ENCODE data around the gene KCNRG. TPM values are rescaled to one million over a fixed set of nuclear protein-coding genes. Genes with fewer than 3 reads are reported as not detected.
A peak's percentile ranks its signal among the peaks of the same experiment; 100 is the strongest.

KCNRG gene
- 1.3 and 1.9 TPM in 2 replicates for polyA plus RNA-seq (2011; rRNA removed)
- polyA minus RNA-seq (2011; rRNA and poly(A)+ RNA removed) = 0.82 and 5.6 TPM in 2 replicates

DNA sequence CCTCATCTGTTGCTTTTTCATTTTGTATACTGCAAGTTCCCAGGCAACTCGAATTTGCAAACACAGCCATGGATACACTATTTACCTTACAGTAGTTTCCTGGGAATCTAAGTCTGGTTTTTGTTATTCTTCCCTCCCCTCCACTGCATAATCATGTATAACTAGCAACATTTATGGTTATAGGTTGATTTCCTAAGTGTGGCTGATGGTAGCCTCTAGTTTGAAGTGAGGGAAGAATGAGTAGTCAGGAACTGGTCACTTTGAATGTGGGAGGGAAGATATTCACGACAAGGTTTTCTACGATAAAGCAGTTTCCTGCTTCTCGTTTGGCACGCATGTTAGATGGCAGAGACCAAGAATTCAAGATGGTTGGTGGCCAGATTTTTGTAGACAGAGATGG, at the start of gene KCNRG:
Gene KCNRG, plus strand, starts transcription at position 187 of the 400 bp plus-strand sequence. Its CDS starts 50 bp downstream, at position 237.
- CTCF ChIA-PET = interaction anchor here (1.0 kb wide), 1 partner anchor 18 kb away, joined by 3 read pairs; the partner anchor contains the start of gene TRIM13
- Histone ChIP-seq H3K27me3 (ENCODE audit: control insufficient read depth, insufficient read depth, low read length) (no peaks in the 10 kb centered on the region), H3K4me3 (ENCODE audit: low read depth, low read length) (no peak within 1 kb of the TSS), H3K36me3 (ENCODE audit: control insufficient read depth, insufficient read depth, low read length) (peaks cover 3% of the 10 kb centered on the region)
- no peak for DNase-seq (ENCODE audit: low read depth)
- TF ChIP-seq, protein P1, sequence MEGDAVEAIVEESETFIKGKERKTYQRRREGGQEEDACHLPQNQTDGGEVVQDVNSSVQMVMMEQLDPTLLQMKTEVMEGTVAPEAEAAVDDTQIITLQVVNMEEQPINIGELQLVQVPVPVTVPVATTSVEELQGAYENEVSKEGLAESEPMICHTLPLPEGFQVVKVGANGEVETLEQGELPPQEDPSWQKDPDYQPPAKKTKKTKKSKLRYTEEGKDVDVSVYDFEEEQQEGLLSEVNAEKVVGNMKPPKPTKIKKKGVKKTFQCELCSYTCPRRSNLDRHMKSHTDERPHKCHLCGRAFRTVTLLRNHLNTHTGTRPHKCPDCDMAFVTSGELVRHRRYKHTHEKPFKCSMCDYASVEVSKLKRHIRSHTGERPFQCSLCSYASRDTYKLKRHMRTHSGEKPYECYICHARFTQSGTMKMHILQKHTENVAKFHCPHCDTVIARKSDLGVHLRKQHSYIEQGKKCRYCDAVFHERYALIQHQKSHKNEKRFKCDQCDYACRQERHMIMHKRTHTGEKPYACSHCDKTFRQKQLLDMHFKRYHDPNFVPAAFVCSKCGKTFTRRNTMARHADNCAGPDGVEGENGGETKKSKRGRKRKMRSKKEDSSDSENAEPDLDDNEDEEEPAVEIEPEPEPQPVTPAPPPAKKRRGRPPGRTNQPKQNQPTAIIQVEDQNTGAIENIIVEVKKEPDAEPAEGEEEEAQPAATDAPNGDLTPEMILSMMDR (IDR thresholded peaks at IDR 0.05; ENCODE audit: insufficient read depth, low read depth, low read length) = no peak
- POLR2A ChIA-PET = no interaction called here

- no peaks in the 10 kb centered on the region for H3K27me3 ChIP-seq (ENCODE audit: control insufficient read depth, insufficient read depth, low read length)
- POLR2A ChIA-PET = no interaction called here
- H3K36me3 ChIP-seq (ENCODE audit: control insufficient read depth, insufficient read depth, low read length) = no peaks in the 10 kb centered on the region
- no peak overlapping the region for H3K4me3 ChIP-seq (ENCODE audit: low read depth, low read length)
- DNase-seq (ENCODE audit: low read depth) = no peak
- CTCF ChIA-PET = interaction anchor here (1.2 kb wide), 1 partner anchor 10 kb away, joined by 3 read pairs; no protein-coding TSS in a partner anchor
- TF ChIP-seq, protein P1 (IDR thresholded peaks at IDR 0.05; ENCODE audit: insufficient read depth, low read depth, low read length) = no peak
Observed at GRCh38 chr13:49967456-49967855, 47.8 kb upstream of the KCNRG start.

GRCh38 chr13:49972709-49973108, 42.5 kb upstream of the KCNRG start:
- DNase-seq (ENCODE audit: low read depth) = no peak
- Histone ChIP-seq H3K4me3 (ENCODE audit: low read depth, low read length) (no peak overlapping the region), H3K27me3 (ENCODE audit: control insufficient read depth, insufficient read depth, low read length) (no peaks in the 10 kb centered on the region), H3K36me3 (ENCODE audit: control insufficient read depth, insufficient read depth, low read length) (no peaks in the 10 kb centered on the region)
- POLR2A ChIA-PET = no interaction called here
- CTCF ChIA-PET = interaction anchor here (0.7 kb wide), 1 partner anchor 833 kb away, joined by 3 read pairs; no protein-coding TSS in a partner anchor
- TF ChIP-seq, protein P1 (IDR thresholded peaks at IDR 0.05; ENCODE audit: insufficient read depth, low read depth, low read length) = no peak

- H3K27me3 ChIP-seq (ENCODE audit: control insufficient read depth, insufficient read depth, low read length) = no peaks in the 10 kb centered on the region
- TF ChIP-seq, protein P1 (IDR thresholded peaks at IDR 0.05; ENCODE audit: insufficient read depth, low read depth, low read length) = no peak
- ChIA-PET CTCF (interaction anchor here (0.8 to 2.5 kb wide), 15 partner anchors 10 to 1096 kb away, joined by 3 to 16 read pairs (median 3); no protein-coding TSS in a partner anchor), POLR2A (no interaction called here)
- no peak overlapping the region for H3K4me3 ChIP-seq (ENCODE audit: low read depth, low read length)
- no peak for DNase-seq (ENCODE audit: low read depth)
- no peaks in the 10 kb centered on the region for H3K36me3 ChIP-seq (ENCODE audit: control insufficient read depth, insufficient read depth, low read length)
Observed at GRCh38 chr13:49975826-49976225, 39.4 kb upstream of the KCNRG start.

GRCh38 chr13:49976314-49977258, 38.7 kb upstream of the KCNRG start:
- Histone ChIP-seq H3K36me3 (ENCODE audit: control insufficient read depth, insufficient read depth, low read length) (no peaks in the 10 kb centered on the region), H3K4me3 (ENCODE audit: low read depth, low read length) (no peak overlapping the region), H3K27me3 (ENCODE audit: control insufficient read depth, insufficient read depth, low read length) (no peaks in the 10 kb centered on the region)
- no peak for DNase-seq (ENCODE audit: low read depth)
- ChIA-PET CTCF (interaction anchor here (0.6 to 3.1 kb wide), 31 partner anchors 9 to 1095 kb away, joined by 3 to 16 read pairs (median 3); partner anchors contain the start of gene TRIM13), POLR2A (interaction anchor here (0.6 kb wide), 1 partner anchor 209 kb away, joined by 4 read pairs; no protein-coding TSS in a partner anchor)
- TF ChIP-seq, protein P1 (IDR thresholded peaks at IDR 0.05; ENCODE audit: insufficient read depth, low read depth, low read length) = peak; percentile 88
